Measurements from ENCODE around the gene BABAM2. TPM values are rescaled to one million over a fixed set of nuclear protein-coding genes. Genes with fewer than 3 reads are reported as not detected.
A peak's percentile ranks its signal among the peaks of the same experiment; 100 is the strongest.

The BABAM2 gene
- total RNA-seq, 6 experiments from 2014 or later, result 17.1 to 39.4 (median 25.5) TPM

GRCh38 chr2:28083476-28083875 is 192.9 kb downstream of the BABAM2 start:
- Histone ChIP-seq H3K27ac (no peak overlapping the region), H3K4me3 (no peak overlapping the region), H3K4me1 (no peaks in the 10 kb centered on the region), H3K27me3 (no peaks in the 10 kb centered on the region), H3K36me3 (no peaks in the 10 kb centered on the region), H3K9me3 (no peaks in the 10 kb centered on the region)
- no peak for ATAC-seq
- WGBS (ENCODE audit: insufficient coverage, low coverage, low lambda C conversion rate, missing lambda C conversion rate), result 100% methylated on average over 3 of the region's 3 CpGs
- DNase-seq, result no peak
- TF ChIP-seq CTCF (IDR thresholded peaks at IDR 0.05), result no peak
- no peak for TF ChIP-seq POLR2A (IDR thresholded peaks at IDR 0.05)
- intact Hi-C loops (cut with DNase I), result no loop called here

- ATAC-seq, result peak in 2 of 4 donors; percentile 44 to 56
- WGBS (ENCODE audit: insufficient coverage, low coverage, low lambda C conversion rate, missing lambda C conversion rate), result 26% methylated on average over 4 of the region's 4 CpGs
- H3K27me3 ChIP-seq, result no peaks in the 10 kb centered on the region
- H3K9me3 ChIP-seq, result no peaks in the 10 kb centered on the region
- intact Hi-C loops (cut with DNase I), result no loop called here
- H3K36me3 ChIP-seq, result no peaks in the 10 kb centered on the region
- DNase-seq, result no peak
- H3K4me3 ChIP-seq, result no peak overlapping the region
- H3K4me1 ChIP-seq, result no peaks in the 10 kb centered on the region
- TF ChIP-seq POLR2A (IDR thresholded peaks at IDR 0.05) (no peak), CTCF (IDR thresholded peaks at IDR 0.05) (no peak)
- H3K27ac ChIP-seq, result no peak overlapping the region
Measured at GRCh38 chr2:28084564-28084963, 194.0 kb downstream of the BABAM2 start.

DNA sequence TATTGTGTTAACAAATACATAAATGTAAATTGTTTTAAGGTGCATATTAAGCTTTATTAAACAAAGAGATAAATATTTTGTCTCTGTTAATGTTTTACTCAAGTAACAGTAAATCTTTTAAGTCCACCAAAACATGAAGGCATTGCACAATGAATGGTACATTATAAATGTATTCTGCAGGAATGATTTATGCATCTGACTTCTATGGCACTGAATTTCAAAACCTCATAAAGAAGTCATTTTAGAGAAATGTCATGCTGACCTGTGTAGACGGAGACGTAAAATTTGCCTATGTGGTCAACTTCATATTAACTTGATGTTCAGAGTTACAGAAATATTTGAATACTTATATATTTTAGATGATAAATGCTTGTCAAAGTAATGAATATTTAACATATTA is 194.7 kb downstream of the BABAM2 start:
- Histone ChIP-seq H3K27ac (no peak overlapping the region), H3K4me1 (no peaks in the 10 kb centered on the region), H3K9me3 (no peaks in the 10 kb centered on the region), H3K27me3 (no peaks in the 10 kb centered on the region), H3K36me3 (no peaks in the 10 kb centered on the region), H3K4me3 (no peak overlapping the region)
- ATAC-seq, result no peak
- DNase-seq, result no peak
- TF ChIP-seq CTCF (IDR thresholded peaks at IDR 0.05), result no peak
- TF ChIP-seq POLR2A (IDR thresholded peaks at IDR 0.05), result no peak
- 84% methylated on average over 2 of the region's 2 CpGs for WGBS (ENCODE audit: insufficient coverage, low coverage, low lambda C conversion rate, missing lambda C conversion rate)
- intact Hi-C loops (cut with DNase I), result no loop called here

GRCh38 chr2:28086611-28087010 is 196.1 kb downstream of the BABAM2 start:
- ATAC-seq, result no peak
- TF ChIP-seq POLR2A (IDR thresholded peaks at IDR 0.05) (no peak), CTCF (IDR thresholded peaks at IDR 0.05) (no peak)
- intact Hi-C loops (cut with DNase I), result no loop called here
- no peak for DNase-seq
- no peaks in the 10 kb centered on the region for H3K27me3 ChIP-seq
- no peak overlapping the region for H3K27ac ChIP-seq
- H3K9me3 ChIP-seq, result no peaks in the 10 kb centered on the region
- H3K4me3 ChIP-seq, result no peak overlapping the region
- WGBS (ENCODE audit: insufficient coverage, low coverage, low lambda C conversion rate, missing lambda C conversion rate), result 68% methylated on average over 3 of the region's 3 CpGs
- H3K4me1 ChIP-seq, result no peaks in the 10 kb centered on the region
- H3K36me3 ChIP-seq, result no peaks in the 10 kb centered on the region

DNA sequence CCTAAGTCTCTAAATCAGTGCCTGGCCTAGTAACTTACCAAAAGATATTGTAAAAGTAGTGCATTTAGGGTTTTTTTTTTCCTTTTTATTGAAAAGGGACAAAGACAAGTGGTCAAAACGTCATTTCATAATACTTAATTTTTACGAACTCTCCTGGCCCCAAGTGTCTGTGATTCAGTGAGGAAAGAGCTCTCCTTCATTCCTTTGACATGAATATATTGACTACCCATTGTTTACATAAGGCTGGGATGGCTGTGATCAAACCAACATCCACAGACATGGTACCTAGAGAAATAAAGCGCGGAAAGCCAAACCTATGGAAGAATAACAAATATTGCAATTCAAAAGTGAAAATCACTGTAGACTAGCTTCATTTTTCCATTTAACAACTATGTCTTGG is 198.4 kb downstream of the BABAM2 start:
- Histone ChIP-seq H3K4me3 (no peak overlapping the region), H3K36me3 (no peaks in the 10 kb centered on the region), H3K27ac (no peak overlapping the region), H3K9me3 (no peaks in the 10 kb centered on the region), H3K27me3 (no peaks in the 10 kb centered on the region), H3K4me1 (no peaks in the 10 kb centered on the region)
- intact Hi-C loops (cut with DNase I), result no loop called here
- ATAC-seq (no peak), DNase-seq (no peak)
- WGBS (ENCODE audit: insufficient coverage, low coverage, low lambda C conversion rate, missing lambda C conversion rate), result 100% methylated on average over 4 of the region's 4 CpGs
- TF ChIP-seq CTCF (IDR thresholded peaks at IDR 0.05), result no peak
- no peak for TF ChIP-seq POLR2A (IDR thresholded peaks at IDR 0.05)

Measured in right lobe of liver (tissue), 6 donors.